GM18507 (cell line): ENCODE data around the gene AEN.
"Not testable (repeated sequence)": the region's sequence is repeated elsewhere in the genome, so short reads cannot be mapped to it uniquely, and the experiment has no call there.

Experiments
- DNase-seq: peaks from one replicate; pipeline ENCODE4 v3.0.0; 2011; ENCODE audit warnings: low read depth; ENCODE audit not compliant: insufficient read length; ENCODE audit errors: extremely low spot score
- FAIRE-seq: peaks from 2 replicates; lab custom pipeline; 2011; peaks lifted over from hg19 to GRCh38; lab: Jason Lieb, UNC

Gene AEN

DNA sequence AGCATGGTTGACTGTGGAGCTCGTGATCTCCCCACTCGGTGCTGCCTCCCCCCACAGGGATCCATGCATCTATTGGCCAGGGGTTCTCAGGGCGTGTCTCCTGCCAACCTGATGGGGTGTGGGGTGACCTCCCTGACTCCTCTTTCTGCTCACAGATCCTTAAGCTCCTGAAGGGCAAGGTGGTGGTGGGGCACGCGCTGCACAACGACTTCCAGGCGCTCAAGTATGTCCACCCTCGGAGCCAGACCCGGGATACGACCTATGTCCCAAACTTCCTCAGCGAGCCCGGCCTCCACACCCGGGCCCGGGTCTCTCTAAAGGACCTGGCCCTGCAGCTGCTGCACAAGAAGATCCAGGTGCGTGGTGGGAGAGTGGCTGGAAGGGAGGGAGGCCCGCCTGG lies 7.9 kb downstream of the AEN start:
- no peak for DNase-seq
- no peak for FAIRE-seq

DNA sequence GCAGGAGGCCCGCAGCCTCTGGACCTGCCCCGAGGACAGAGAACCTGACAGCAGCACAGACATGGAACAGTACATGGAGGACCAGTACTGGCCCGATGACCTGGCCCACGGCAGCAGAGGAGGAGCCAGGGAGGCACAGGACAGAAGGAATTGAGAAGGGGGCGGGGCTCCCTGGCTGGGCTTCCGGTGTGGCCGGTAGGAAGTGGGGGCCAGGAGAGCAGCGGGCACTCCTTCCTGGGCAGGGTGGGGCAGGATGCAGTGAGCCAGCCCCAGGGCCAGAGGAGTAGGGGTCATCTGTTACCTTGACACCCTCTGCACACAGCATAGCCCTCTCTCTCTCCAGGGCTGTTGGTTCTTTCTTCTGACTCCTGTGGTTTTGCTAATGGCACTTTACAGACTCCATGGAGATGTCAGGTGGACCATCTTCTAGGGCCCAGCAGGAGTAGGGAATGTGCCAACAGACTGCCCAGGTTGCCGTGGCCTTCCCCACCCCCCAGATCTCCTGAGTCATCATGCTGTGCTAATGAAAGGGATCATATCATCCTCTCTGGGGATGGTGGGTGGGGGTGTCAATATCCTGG lies 9.1 kb downstream of the AEN start:
- FAIRE-seq (no peak), DNase-seq (no peak)

DNA sequence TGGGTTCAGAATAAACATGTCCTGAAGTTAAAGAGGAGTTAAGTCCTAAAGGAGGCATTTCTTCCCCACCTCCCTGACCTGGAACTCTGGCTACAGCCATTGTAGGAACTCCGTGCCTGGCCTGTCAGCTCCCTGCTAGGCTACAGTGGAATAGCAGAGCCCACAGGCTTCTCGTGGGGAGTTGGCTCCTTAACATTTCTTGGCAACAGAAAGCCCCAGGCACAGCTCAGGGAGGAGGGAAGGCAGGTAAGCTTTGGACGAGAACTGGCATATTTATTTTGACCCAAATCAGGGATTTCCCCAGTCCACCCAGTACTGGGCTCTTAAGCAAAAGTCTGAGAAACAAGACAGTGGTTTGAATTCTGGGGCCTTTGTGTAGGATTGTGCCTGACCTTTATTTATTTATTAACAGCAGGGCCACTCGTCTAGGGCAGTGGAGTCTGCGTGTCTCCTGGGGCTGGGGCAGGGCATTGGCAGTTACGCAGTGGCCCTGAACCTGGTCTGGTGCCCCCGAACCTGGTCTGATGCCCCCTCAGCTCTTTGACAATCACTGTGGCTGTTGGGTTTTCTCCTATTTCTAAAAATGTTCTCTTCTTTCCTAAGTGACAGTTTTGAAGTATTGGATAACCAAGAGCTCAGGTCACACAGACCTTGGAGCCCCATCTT lies 9.8 kb downstream of the AEN start:
- DNase-seq = no peak
- no peak for FAIRE-seq

DNA sequence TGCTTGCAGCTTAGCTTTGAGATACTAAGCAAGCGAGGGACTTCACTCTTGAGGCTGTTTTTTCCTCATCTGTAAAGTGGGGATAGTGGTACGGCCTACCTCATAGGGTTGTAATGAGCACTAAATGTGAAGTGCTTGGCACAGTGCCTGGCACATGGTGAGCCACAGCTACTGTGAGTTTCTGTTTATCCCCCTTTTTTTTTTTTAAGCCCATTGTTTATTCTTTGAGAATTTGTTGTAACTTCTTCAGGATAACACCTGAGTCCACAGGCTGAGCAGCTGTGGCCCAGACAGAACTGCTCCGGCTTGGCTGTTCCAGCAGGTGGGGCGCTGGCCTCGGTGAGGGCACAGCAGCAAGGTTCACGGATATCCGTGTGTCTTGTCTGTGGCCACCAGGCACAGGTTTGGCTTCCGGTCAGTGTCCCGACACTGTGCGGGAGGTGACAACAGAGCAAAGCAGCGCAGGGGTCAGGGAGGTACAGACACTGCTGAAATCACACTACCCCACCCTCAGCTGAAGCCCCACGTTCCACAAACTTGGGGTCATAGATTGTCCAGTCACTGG lies 10.4 kb downstream of the AEN start:
- DNase-seq (no peak), FAIRE-seq (no peak)

DNA sequence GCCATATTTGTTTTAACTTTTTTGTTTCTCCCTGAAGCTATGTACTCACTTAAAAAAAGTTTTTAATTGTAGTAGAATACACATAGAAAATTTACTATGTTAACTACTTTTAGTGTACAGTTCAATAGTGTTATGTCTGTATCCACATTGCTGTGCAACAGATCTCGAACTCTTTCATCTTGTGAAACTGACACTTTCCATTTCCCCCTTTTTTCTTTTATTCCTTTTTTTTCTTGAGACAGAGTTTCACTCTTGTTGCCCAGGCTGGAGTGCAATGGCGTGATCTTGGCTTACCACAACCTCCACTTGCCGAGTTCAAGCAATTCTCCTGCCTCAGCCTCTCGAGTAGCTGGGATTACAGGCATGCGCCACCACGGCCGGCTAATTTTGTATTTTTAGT lies 11.7 kb downstream of the AEN start:
- DNase-seq, FAIRE-seq: not testable (repeated sequence)

DNA sequence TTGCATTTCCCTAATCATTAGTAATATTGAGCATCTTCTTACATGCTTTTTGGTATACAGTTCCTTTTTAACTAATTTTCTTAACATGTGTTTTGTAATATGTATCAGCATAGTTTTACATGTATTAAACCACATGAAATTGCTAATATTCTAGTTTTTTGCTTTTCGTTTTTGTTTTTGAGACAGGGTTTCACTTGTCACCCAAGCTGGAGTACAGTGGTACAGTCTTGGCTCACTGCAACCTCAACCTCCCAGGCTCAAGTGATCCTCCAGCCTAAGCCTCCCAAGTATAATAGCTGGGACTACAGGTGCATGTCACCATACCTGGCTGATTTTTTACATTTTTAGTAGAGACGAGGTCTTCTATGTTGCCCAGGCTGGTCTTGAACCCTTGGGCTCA lies 13.3 kb downstream of the AEN start:
- FAIRE-seq (no peak), DNase-seq (no peak)

DNA sequence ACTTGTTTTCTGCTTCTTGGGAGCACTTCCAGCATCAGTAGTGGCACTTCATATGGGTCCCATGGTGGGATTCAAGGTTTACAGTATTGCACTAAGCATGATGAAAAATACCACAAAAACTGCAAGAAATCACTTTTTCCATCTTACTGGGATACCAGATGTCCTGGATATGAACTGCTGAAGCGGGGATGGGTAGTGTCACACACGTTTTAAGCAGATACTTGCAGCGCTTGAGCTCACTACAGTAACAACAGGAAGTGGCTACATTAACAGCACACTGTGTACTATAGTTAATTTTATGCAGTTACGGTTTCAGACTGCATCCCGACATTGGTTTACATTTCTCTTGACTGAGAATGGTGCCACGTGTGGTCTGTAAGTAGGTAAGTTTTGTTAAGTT lies 14.2 kb downstream of the AEN start:
- DNase-seq (no peak), FAIRE-seq (peak; percentile 74)

DNA sequence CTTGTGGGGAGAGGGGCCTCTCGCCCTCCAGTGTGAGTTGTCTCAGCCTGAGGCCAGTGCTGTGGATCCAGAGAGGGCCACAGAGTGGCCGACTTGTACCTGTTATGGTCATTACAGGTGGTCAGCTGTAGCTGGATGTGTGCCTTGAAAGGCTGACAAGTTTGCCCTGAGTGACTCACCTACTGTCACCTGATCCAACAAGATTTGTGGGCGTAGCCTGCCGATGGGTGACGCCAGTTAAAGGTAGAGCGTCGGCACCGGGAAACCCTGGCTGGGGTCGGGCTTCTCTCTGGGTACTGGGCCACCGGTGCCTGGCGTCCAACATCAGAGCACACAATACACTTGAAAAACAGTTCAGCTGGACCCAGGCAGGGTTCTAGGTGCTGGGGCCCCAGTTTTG lies 14.9 kb downstream of the AEN start:
- no peak for FAIRE-seq
- DNase-seq = no peak

DNA sequence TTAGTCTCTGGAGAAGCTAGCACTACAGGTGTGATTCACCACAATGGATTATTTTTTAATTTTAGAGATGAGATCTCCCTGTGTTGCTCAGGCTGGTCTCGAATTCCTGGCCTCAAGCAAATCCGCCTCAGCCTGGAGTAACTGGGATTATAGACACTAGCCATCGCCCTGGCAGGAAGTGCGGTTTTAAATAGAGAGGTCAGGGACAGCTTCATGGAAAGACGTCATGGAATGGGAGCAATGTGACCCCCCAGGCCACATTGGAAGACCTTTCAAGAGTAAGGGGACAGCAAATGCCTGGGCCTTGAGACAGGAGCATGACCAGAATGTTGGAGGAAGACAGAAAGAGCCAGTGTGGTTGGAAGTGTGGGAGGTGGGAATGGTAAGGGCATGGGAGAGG lies 15.5 kb downstream of the AEN start:
- FAIRE-seq (no peak), DNase-seq (no peak)

DNA sequence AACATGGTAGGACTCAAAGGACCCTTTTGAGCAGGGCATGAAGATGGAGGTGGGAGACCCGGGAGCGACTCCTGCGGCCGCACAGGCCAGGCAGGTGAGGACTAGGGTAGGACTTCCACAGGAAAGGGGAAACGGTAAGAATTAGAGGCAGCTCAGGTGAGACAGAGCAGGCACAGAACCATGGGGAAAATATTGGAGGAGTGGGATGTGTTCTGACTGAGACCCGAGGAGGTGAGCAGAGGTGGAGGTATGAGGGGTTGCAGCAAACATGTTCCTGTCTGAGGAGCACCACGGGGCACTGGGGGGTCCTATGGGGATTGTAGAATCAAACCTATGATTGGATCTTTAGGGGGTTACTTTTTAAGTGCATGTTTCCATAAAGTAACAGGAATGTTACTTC lies 16.3 kb downstream of the AEN start:
- DNase-seq = no peak
- FAIRE-seq = no peak

DNA sequence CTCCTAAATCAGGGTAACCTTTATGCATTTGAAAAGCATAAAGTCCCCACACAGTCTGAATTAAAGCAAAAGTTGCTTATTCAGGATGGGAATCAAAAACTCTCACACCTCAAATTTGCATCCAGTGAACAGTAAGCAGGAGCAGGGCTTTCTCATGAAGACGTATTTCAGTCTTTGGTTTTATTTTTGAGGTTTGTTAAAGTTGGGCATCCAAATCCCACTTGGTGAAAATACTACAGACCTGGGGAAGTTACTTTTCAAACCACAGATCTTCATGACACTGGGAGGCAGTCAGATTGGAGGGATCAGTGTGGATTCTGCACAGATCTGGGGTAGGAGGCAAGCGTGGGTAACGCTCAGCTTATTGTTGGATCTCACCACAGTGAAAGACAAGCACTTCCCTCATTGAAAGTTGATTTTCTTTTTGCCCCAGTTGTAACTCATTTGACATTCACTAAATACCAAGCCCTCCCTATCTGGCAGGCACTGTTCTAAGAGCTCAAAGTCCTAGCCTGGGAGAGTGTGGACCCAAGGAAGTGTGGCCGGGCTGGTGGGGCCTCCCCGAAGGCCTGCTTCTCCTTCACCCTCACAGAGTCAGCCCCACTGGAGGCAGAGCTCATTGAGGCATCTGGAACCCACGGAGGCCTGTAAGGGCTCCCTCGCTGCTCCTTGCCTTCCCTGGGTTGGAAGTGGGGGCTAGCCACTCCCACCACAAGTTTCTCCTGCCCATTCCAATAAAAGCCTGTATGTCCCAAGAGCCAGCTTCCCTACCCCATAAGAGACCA lies 16.9 kb downstream of the AEN start:
- no peak for FAIRE-seq

DNA sequence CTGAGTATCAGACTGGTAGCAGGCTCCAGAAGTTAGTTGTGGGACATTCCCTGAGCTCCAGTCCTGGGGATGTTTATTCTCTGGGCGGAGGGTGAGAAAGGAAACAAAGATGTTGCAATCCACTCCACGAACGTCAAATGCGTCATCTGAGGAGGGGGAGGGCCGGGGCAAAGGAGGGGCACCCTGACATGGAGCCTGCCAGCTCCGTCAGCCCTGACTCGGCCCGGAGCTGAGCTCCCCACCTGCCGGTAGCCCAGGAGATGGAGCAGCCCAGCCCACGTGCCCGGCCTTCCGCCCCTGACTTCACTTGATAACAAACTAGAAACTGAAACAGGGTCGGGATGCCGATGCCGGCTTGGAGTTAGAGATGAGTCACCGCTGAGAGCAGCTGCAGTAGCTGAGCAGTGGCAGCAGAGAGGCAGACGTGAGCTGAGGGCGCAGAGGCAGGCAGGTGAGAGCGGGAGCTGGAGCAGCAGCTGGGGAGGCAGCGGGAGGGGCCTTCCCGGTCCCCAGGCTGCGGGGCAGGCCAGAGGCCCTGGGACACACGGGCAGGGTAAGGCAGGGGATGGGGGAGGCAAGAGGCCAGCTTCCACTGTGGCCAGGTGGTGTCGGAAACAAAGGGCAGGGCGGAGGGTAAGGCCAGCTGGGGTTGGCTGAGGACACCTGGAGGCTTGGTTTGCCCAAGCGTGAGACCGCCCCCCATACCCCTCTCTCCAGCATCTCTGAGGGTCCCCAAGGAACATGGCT lies 17.7 kb downstream of the AEN start, which contains the start of gene ISG20:
Gene ISG20, plus strand, starts transcription at position 391 of the 747 bp plus-strand sequence. Its CDS starts 351 bp downstream, at position 742.
- FAIRE-seq (peak; percentile 97), DNase-seq (peak; percentile 82)

More for the DNA sequence above, 16.9 kb downstream of the AEN start:
- DNase-seq = no peak

DNA sequence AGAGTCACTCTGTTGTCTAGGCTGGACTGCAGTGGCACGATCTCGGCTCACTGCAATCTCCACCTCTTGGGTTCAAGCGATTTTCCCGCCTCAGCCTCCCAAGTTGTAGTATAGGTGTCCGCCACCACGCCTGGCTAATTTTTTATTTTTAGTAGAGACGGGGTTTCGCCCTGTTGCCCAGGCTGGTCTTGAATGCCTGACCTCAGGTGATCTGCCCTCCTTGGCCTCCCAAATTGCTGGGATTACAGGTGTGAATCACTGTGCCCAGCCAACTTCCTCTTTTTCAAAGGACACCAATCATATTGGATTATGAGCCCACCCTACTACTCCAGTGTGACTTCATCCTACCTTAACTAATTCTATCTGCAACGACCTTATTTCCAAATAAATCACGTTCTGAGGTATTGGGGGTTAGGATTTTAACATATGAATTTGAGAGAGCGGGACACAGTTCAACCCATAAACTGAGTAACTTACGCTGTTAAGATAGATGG lies 20.9 kb downstream of the AEN start:
- DNase-seq (no peak), FAIRE-seq (no peak)

DNA sequence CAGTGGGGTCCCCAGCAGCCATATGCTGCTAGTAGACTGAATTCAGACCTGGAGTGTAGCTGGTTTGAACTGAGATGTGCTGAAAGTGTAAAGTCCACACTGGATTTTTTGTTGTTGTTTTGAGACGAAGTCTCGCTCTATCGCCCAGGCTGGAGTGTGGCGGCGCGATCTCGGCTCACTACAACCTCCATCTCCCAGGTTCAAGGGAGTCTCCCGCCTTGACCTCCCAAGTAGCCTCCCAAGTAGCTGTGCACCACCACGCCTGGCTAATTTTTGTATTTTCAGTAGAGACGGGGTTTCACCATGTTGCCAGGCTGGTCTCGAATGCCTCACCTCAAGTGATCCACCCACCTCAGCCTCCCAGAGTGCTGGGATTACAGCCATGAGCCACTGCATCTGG lies 21.4 kb downstream of the AEN start:
- FAIRE-seq, DNase-seq: not testable (repeated sequence)

DNA sequence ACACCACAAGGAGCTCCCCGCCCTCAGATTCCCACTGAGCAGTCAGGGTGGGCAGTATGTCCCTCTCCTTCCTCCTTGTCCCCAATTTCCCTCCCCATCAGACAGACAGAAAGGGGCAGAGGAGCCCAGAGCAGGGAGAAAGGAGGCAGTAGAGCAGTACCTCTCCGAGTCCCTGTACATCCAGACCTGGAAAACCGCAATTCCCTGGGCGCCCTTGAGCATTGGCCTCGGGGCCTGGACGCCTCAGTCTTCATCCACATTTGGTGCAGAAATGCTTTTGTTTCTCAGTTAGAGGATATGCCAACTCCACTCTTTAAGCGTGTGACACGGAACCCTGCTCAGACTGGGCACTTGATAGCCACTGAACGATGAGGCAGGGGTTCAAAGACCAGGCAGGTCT lies 23.6 kb downstream of the AEN start:
- FAIRE-seq (no peak), DNase-seq (no peak)

DNA sequence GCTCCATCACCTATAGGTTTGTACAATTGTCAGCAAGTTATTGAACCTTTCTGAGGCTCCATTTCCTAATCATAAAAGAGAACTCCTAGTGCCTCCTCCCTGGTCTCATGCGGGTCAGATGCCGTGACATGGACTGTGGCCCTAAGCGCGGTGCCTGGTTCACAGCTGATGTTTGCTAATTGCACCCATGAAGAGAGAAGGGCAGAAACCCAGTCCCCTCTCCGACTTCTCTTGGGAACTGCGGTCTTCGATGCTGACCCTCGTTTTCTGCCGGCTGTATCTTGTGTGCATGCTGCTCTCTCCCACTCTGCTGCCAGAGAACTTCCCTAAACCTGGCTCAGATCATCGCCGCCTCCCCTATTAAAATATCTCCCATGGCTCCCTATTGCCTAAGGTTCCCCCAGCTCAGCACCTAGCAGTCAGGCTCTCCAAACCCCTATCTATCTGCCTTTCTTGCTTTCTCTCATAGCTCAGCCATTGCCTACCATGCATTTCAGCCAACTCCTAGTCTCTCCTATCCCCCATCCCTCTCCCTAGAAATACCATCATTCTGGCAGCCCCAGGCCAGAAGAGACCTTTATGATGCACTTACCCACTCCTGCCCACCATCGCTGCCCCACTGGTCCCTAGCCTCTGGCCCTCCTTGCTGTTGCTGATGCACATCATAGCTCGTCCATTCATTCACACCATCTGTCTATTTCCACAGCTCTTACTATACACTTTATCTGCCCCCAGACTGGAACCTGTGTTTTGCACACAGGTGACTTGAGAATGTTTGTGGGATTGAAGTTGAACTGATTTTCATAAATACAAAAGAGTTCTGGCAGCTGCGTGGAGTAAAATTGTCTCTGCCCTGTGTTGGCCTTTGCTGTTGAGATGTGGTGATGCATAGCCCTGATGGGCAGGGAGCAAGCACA lies 24.3 kb downstream of the AEN start:
- no peak for DNase-seq
- FAIRE-seq = no peak

DNA sequence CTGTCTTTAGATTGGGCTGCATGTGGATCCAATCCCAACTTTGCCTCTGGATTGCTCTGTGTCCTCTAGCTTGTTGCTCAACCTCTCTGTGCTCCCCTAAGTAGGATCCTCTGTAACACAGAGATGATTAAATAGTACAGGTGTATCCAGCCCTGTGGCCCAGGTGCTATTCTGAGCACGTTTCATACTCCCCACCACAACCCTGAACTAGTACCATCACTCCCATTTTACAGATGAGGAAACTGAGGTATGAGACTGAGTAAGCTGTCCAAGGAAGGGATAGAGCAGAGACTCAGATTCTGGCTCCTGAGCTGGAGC lies 24.9 kb downstream of the AEN start:
- no peak for FAIRE-seq
- no peak for DNase-seq

DNA sequence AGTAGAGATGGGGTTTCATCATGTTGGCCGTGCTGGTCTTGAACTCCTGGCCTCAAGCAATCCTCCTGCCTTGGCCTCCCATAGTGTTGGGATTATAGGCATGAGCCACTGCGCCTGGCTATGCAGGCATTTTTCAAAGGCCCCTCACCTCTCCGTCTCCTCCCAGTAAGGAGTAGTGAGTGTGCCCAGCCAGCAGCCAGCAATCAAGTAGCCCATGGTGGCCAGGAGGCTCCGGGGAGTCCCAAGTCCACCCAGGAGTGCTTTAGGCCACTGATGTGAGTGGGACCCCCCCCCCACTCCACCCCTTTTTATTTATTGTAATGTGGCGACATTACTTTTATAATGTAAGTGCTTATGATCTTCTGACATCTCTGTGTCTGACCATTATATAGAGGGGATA lies 25.8 kb downstream of the AEN start:
- FAIRE-seq (no peak), DNase-seq (no peak)
